Endothelial cell of umbilical vein (primary cell): ENCODE results near the gene BRD2. TPM values are rescaled to one million over a fixed set of nuclear protein-coding genes. Genes with fewer than 3 reads are reported as not detected.

ENCODE experiments used
- BruUV-seq: library from RNA; stranded (reverse); fragments of 400-500 nt; replicated peaks from 2 replicates; lab custom pipeline; 2021; lab: Mats Ljungman, UMichigan
- CTCF ChIA-PET: fragments of 300-600, 350-600 bp; sonication (Branson Sonifier 250); formaldehyde crosslinking; loops from one replicate; lab custom pipeline; 2021; ENCODE audit warnings: antibody characterized with exemption, inconsistent platforms; lab: Charles Lee
- POLR2A ChIA-PET: fragments of 300-600, 350-600 bp; sonication (Branson Sonifier 250); formaldehyde crosslinking; loops from one replicate; lab custom pipeline; 2021; ENCODE audit warnings: antibody characterized with exemption, inconsistent platforms; lab: Charles Lee
- DNase-seq: peaks from one replicate; pipeline ENCODE4 v3.0.0-alpha.2; 2011; ENCODE audit warnings: low read depth, low spot score
- FAIRE-seq: peaks from 2 replicates; lab custom pipeline; 2011; peaks lifted over from hg19 to GRCh38; lab: Jason Lieb, UNC
- H2AFZ ChIP-seq: 2 replicates; pipeline ENCODE4 v1.6.0; 2012; ENCODE audit warnings: low read depth, low read length, control low read depth, inconsistent platforms
- H3K27ac ChIP-seq: 2 replicates; pipeline ENCODE4 v1.5.1; 2011; ENCODE audit warnings: low read depth, mild to moderate bottlenecking, control low read depth, low read length, moderate library complexity; ENCODE audit not compliant: insufficient read depth
- H3K27me3 ChIP-seq, 2 experiments: 2 replicates each; pipeline versions ENCODE4 v1.6.0 to v1.6.1; 2011; ENCODE audit warnings: low read length in 2 of 2, mixed read lengths in 1 of 2; ENCODE audit not compliant: control insufficient read depth in 2 of 2, insufficient read depth in 2 of 2
- H3K36me3 ChIP-seq, 2 experiments: 2 replicates in 1 of 2; 3 replicates in 1 of 2; pipeline ENCODE4 v1.5.1; 2011; ENCODE audit warnings: low read length in 2 of 2, mild to moderate bottlenecking in 1 of 2, moderate library complexity in 1 of 2; ENCODE audit not compliant: control insufficient read depth in 2 of 2, insufficient read depth in 2 of 2; ENCODE audit errors: extremely low read depth in 1 of 2
- H3K4me1 ChIP-seq: 3 replicates; pipeline ENCODE4 v1.5.1; 2011; ENCODE audit warnings: mild to moderate bottlenecking, low read length; ENCODE audit not compliant: control insufficient read depth, insufficient read depth; ENCODE audit errors: extremely low read depth
- H3K4me2 ChIP-seq: 2 replicates; pipeline ENCODE4 v1.6.1; 2011; ENCODE audit warnings: low read length, control low read depth, mixed read lengths; ENCODE audit not compliant: insufficient read depth
- H3K4me3 ChIP-seq, 3 experiments: fragments of 200-600 bp in 1 of 3; sonication (generic), shearing (Covaris generic) in 1 of 3; replicated peaks in 1 of 3; 2 replicates each; pipeline ENCODE4 v1.5.1; 2011 to 2016; ENCODE audit warnings: control low read depth in 3 of 3, low read length in 3 of 3, mild to moderate bottlenecking in 2 of 3, inconsistent platforms in 1 of 3, low read depth in 1 of 3, moderate library complexity in 1 of 3; ENCODE audit not compliant: insufficient read depth in 1 of 3
- H3K79me2 ChIP-seq: 2 replicates; pipeline ENCODE4 v1.6.0; 2012; ENCODE audit warnings: low read length, inconsistent platforms; ENCODE audit not compliant: control insufficient read depth, insufficient read depth
- H3K9ac ChIP-seq: replicated peaks from 2 replicates; pipeline ENCODE3; 2011; ENCODE audit warnings: low read length, control low read depth; ENCODE audit not compliant: insufficient read depth; ENCODE audit errors: extremely low read depth
- H3K9me1 ChIP-seq: replicated peaks from 3 replicates; pipeline ENCODE4 v1.6.0; 2011; ENCODE audit warnings: mild to moderate bottlenecking, low read length; ENCODE audit not compliant: control insufficient read depth, insufficient read depth; ENCODE audit errors: extremely low read depth
- H3K9me3 ChIP-seq: replicated peaks from 2 replicates; pipeline ENCODE4 v1.5.1; 2012; ENCODE audit warnings: low read length, inconsistent platforms; ENCODE audit not compliant: control insufficient read depth, insufficient read depth
- H4K20me1 ChIP-seq: replicated peaks from 2 replicates; pipeline ENCODE3; 2011; ENCODE audit warnings: mild to moderate bottlenecking, low read length; ENCODE audit not compliant: control insufficient read depth, insufficient read depth; ENCODE audit errors: extremely low read depth
- EZH2 ChIP-seq: IDR thresholded peaks from 2 replicates; pipeline ENCODE4 v1.6.1; 2012; ENCODE audit warnings: borderline replicate concordance, low read depth, mild to moderate bottlenecking, moderate library complexity, low read length, inconsistent platforms; ENCODE audit not compliant: severe bottlenecking
- FOS ChIP-seq: IDR thresholded peaks from 2 replicates; pipeline ENCODE4 v1.6.1; 2011; ENCODE audit warnings: mild to moderate bottlenecking, low read length, moderate library complexity, borderline replicate concordance; ENCODE audit not compliant: insufficient read depth
- GATA2 ChIP-seq: IDR thresholded peaks from 2 replicates; pipeline ENCODE4 v1.7.0; 2011; ENCODE audit warnings: low read depth, mild to moderate bottlenecking, moderate library complexity, mixed read lengths, low read length; ENCODE audit not compliant: insufficient read length, insufficient read depth
- JUN ChIP-seq: IDR thresholded peaks from 2 replicates; pipeline ENCODE4 v1.6.1; 2011; ENCODE audit warnings: borderline replicate concordance, low read depth; ENCODE audit not compliant: insufficient read length, insufficient read depth
- MYC ChIP-seq: IDR thresholded peaks from one replicate; pipeline ENCODE4 v1.6.1; 2011; ENCODE audit warnings: mild to moderate bottlenecking, low read depth, low read length
- POLR2A ChIP-seq: IDR thresholded peaks from 2 replicates; pipeline ENCODE4 v1.6.1; 2012; ENCODE audit warnings: low read depth, mild to moderate bottlenecking, control low read depth, low read length
- POLR2AphosphoS5 ChIP-seq: IDR thresholded peaks from 2 replicates; pipeline ENCODE4 v1.6.1; 2012; ENCODE audit warnings: low read depth, mild to moderate bottlenecking, control low read depth, low read length, moderate library complexity; ENCODE audit not compliant: insufficient read depth
- dilution Hi-C: fragments of 300-500 bp; cut with MboI; formaldehyde crosslinking; loops from one replicate; pipeline ENCODE4 v1.15.0; 2019; ENCODE audit warnings: low sequenced_read_pairs; ENCODE audit not compliant: extremely low pct_ligation_motif_present
- intact Hi-C: fragments of 100-400 bp; cut with micrococcal nuclease; formaldehyde crosslinking; loops from one replicate; pipeline ENCODE4 v1.10.0; 2022
- polyA plus RNA-seq, 4 experiments: library from polyadenylated mRNA; depleted of rRNA in 3 of 4; stranded (reverse) in 3 of 4; unstranded in 1 of 4; fragments of >200 nt; gene quantifications; 2 replicates each; pipeline versions ENCODE4 v1.2.1 to v1.2.3, GENCODE V29; 2011 to 2012; ENCODE audit warnings: missing spikeins in 1 of 4
- total RNA-seq: library from RNA; stranded (reverse); gene quantifications from 2 replicates; pipeline ENCODE4 v1.2.3, GENCODE V29; 2021
- TF ChIP-seq, protein P1 (sequence below), 2 donors: IDR thresholded peaks; 1 replicate in 1 of 2; 2 replicates in 1 of 2; pipeline ENCODE4 v1.5.1; 2011; ENCODE audit warnings: low read length in 2 of 2, mild to moderate bottlenecking in 2 of 2, moderate library complexity in 2 of 2, control low read depth in 1 of 2, inconsistent platforms in 1 of 2, low read depth in 1 of 2; ENCODE audit not compliant: insufficient read depth in 1 of 2; ENCODE audit errors: extremely low read depth in 1 of 2
- TF ChIP-seq, protein P2 (sequence below): IDR thresholded peaks from 2 replicates; pipeline ENCODE4 v1.6.1; 2011; ENCODE audit not compliant: insufficient read depth, insufficient read length

The BRD2 gene
- total and polyA plus RNA-seq, 2 donors (not counting 3 experiments of a cell fraction or from before 2014, with no cell fraction given), result 131 to 197 TPM

DNA sequence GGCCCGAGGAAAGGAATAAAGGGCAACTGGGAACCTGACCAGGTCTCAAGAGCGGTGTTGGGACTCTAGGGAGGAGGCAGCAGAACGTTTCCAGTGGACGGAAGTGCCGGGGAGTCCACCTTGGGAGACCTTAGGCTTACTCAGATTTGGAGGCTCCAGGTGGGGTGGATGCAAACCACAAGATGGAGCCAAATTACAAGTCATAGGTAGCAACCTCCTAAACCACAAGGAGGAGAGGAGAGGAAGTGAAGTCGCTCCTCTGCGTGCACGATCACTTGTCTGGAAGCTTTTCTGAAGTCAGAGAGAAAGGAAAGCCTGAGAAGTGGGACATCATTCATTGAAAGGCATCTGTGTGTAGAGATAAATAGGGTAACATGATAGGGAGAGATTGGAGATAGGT is 31.7 kb downstream of the BRD2 start:
- H3K9ac ChIP-seq, result no peak overlapping the region
- H3K27me3 ChIP-seq, result peaks cover 18 to 37% of the 10 kb centered on the region in 2 experiments
- CTCF ChIA-PET, result interaction anchor here (0.9 to 1.5 kb wide), 3 partner anchors 15 to 126 kb away, joined by 3 to 6 read pairs (median 4); no protein-coding TSS in a partner anchor
- no peaks in the 10 kb centered on the region for H3K79me2 ChIP-seq
- no peaks in the 10 kb centered on the region for H3K9me3 ChIP-seq
- no peaks in the 10 kb centered on the region for H4K20me1 ChIP-seq
- H3K4me3 ChIP-seq, result no peak overlapping the region
- POLR2A ChIA-PET, result no interaction called here
- BruUV-seq, result no TSS peak
- no peak for FAIRE-seq
- H3K4me2 ChIP-seq, result no peak overlapping the region
- H3K9me1 ChIP-seq, result no peaks in the 10 kb centered on the region
- no peak overlapping the region for H2AFZ ChIP-seq
- no peaks in the 10 kb centered on the region for H3K36me3 ChIP-seq
- H3K27ac ChIP-seq, result no peak overlapping the region
- H3K4me1 ChIP-seq, result no peaks in the 10 kb centered on the region
- DNase-seq, result no peak
- dilution Hi-C loops, result no loop called here
- no peak for TF ChIP-seq GATA2
- TF ChIP-seq, protein P1, sequence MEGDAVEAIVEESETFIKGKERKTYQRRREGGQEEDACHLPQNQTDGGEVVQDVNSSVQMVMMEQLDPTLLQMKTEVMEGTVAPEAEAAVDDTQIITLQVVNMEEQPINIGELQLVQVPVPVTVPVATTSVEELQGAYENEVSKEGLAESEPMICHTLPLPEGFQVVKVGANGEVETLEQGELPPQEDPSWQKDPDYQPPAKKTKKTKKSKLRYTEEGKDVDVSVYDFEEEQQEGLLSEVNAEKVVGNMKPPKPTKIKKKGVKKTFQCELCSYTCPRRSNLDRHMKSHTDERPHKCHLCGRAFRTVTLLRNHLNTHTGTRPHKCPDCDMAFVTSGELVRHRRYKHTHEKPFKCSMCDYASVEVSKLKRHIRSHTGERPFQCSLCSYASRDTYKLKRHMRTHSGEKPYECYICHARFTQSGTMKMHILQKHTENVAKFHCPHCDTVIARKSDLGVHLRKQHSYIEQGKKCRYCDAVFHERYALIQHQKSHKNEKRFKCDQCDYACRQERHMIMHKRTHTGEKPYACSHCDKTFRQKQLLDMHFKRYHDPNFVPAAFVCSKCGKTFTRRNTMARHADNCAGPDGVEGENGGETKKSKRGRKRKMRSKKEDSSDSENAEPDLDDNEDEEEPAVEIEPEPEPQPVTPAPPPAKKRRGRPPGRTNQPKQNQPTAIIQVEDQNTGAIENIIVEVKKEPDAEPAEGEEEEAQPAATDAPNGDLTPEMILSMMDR (IDR thresholded peaks at IDR 0.05; ENCODE audit: extremely low read depth in 1 of 2, insufficient read depth in 1 of 2, low read depth in 1 of 2, low read length in 2 of 2), result peak in 1 of 2 donors; percentile 8
- intact Hi-C loops, result no loop called here

DNA sequence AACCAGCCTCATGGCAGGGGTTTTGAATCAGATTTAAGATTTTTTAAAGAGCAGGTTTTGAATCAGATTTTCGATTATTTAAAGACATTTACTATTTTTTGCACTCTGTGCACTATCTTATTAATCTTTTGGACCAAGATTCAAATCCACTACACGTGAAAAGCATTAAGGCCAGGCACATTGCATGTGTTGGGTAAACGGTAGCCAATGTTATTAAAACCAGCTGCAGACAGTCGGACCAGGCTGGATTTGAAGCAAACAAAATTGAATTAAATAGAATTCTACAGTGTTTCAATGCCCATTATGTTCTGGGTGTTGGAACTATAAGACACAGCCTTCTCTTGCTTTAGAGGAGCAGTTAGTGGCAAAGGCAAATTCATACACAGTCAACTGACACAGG is 33.3 kb downstream of the BRD2 start:
- CTCF ChIA-PET, result interaction anchor here (0.8 to 3.4 kb wide), 4 partner anchors 12 to 246 kb away, joined by 3 to 12 read pairs (median 4); no protein-coding TSS in a partner anchor
- POLR2A ChIA-PET, result no interaction called here
- BruUV-seq, result no TSS peak
- DNase-seq, result no peak
- Histone ChIP-seq H3K9me3 (no peaks in the 10 kb centered on the region), H3K4me1 (no peaks in the 10 kb centered on the region), H3K36me3 (no peaks in the 10 kb centered on the region), H3K79me2 (no peaks in the 10 kb centered on the region), H2AFZ (no peak overlapping the region), H3K9ac (no peak overlapping the region), H3K4me2 (no peak overlapping the region), H3K9me1 (no peaks in the 10 kb centered on the region), H3K27ac (no peak overlapping the region), H3K4me3 (no peak overlapping the region), H3K27me3 (peaks cover 10 to 34% of the 10 kb centered on the region in 2 experiments), H4K20me1 (no peaks in the 10 kb centered on the region)
- intact Hi-C loops (no loop called here), dilution Hi-C loops (no loop called here)
- TF ChIP-seq JUN (no peak), FOS (no peak), POLR2A (no peak), GATA2 (no peak), EZH2 (no peak), POLR2AphosphoS5 (no peak), MYC (no peak)
- TF ChIP-seq, protein P2, sequence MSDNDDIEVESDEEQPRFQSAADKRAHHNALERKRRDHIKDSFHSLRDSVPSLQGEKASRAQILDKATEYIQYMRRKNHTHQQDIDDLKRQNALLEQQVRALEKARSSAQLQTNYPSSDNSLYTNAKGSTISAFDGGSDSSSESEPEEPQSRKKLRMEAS, result no peak
- no peak for FAIRE-seq
